Thyroid gland (tissue), 4 donors: ENCODE measurements around the gene FSTL3. TPM values are rescaled to one million over a fixed set of nuclear protein-coding genes. Genes with fewer than 3 reads are reported as not detected.
A peak's percentile ranks its signal among the peaks of the same experiment; 100 is the strongest.

Source experiments
- DNase-seq, 2 donors: peaks; one replicate each; pipeline ENCODE4 v3.0.0-alpha.2; 2019
- H3K27ac ChIP-seq, 3 donors: fragments of 200-600 bp; sonication (generic); 1 replicate in 2 of 3; 2 replicates in 1 of 3; pipeline ENCODE4 v1.5.1; 2016 to 2019; ENCODE audit warnings: mild to moderate bottlenecking in 1 of 3, moderate library complexity in 1 of 3
- H3K27me3 ChIP-seq: fragments of 200-600 bp; sonication (generic); one replicate; pipeline ENCODE4 v1.5.1; 2019
- H3K36me3 ChIP-seq, 2 donors: fragments of 200-600 bp; sonication (generic); one replicate each; pipeline ENCODE4 v1.5.1; 2016 to 2019
- H3K4me1 ChIP-seq, 2 donors: fragments of 200-600 bp; sonication (generic); one replicate each; pipeline ENCODE4 v1.5.1; 2017 to 2019
- H3K4me3 ChIP-seq, 3 donors: fragments of 200-600 bp; sonication (generic); replicated peaks in 1 of 3; 1 replicate in 2 of 3; 2 replicates in 1 of 3; pipeline ENCODE4 v1.5.1; 2016; ENCODE audit warnings: mild to moderate bottlenecking in 1 of 3
- H3K9me3 ChIP-seq: fragments of 200-600 bp; sonication (generic); one replicate; pipeline ENCODE4 v1.5.1; 2017
- CTCF ChIP-seq, 6 experiments: fragments of 200-600 bp in 3 of 6; fragments of 450-650 bp in 3 of 6; sonication (generic) in 3 of 6; IDR thresholded peaks; one replicate each; pipeline ENCODE4 v1.5.1; 2016 to 2019; ENCODE audit warnings: antibody characterized with exemption in 6 of 6, mild to moderate bottlenecking in 2 of 6, inconsistent platforms in 1 of 6, moderate library complexity in 1 of 6
- POLR2A ChIP-seq, 2 donors: fragments of 450-650 bp; IDR thresholded peaks; one replicate each; pipeline ENCODE4 v1.6.1; 2017; ENCODE audit warnings: antibody characterized with exemption in 2 of 2, mild to moderate bottlenecking in 2 of 2, moderate library complexity in 1 of 2
- WGBS, 2 donors: methylation state at CpG; one replicate each; pipeline ENCODE4 v1.1.5; 2017; 5-methylcytosine and 5-hydroxymethylcytosine counted together
- intact Hi-C: fragments of 100-400 bp; cut with DNase I; formaldehyde crosslinking; loops from one replicate; pipeline ENCODE4 v1.15.1; 2023
- total RNA-seq, 4 donors: library from RNA; depleted of rRNA; stranded (reverse); fragments of >200 nt; gene quantifications; one replicate each; pipeline ENCODE4 v1.2.3, GENCODE V29; 2016

The FSTL3 gene
- total RNA-seq, 4 donors from 2014 or later = 16.2 to 73.4 (median 62.9) TPM

GRCh38 chr19:632579-633067 is 43.6 kb upstream of the FSTL3 start:
- no peaks in the 10 kb centered on the region for H3K27me3 ChIP-seq
- no peak overlapping the region for H3K27ac ChIP-seq
- TF ChIP-seq POLR2A (IDR thresholded peaks at IDR 0.05) (no peak), CTCF (IDR thresholded peaks at IDR 0.05) (no peak)
- H3K4me3 ChIP-seq = peak overlapping the region; percentile 22 to 90 (median 78)
- WGBS, 2 donors = 2 to 9% methylated on average over 16 to 25 of the region's 35 CpGs
- peaks cover 16 to 21% of the 10 kb centered on the region in 2 donors for H3K4me1 ChIP-seq
- intact Hi-C loops = no loop called here
- H3K9me3 ChIP-seq = no peaks in the 10 kb centered on the region
- peaks cover 3 to 12% of the 10 kb centered on the region in 2 donors for H3K36me3 ChIP-seq
- peak in 1 of 2 donors; percentile 20 for DNase-seq

- peak within 1 kb of the TSS in 1 of 3 donors; percentile 44 for H3K27ac ChIP-seq
- H3K4me1 ChIP-seq = peaks cover 16 to 21% of the 10 kb centered on the region in 2 donors
- TF ChIP-seq POLR2A (IDR thresholded peaks at IDR 0.05) (peak in 1 of 2 donors; percentile 29), CTCF (IDR thresholded peaks at IDR 0.05) (peak in 2 of 6 experiments; percentile 16 to 23)
- intact Hi-C loops = no loop called here
- DNase-seq = peak; percentile 98 to 99
- peaks cover 3 to 12% of the 10 kb centered on the region in 2 donors for H3K36me3 ChIP-seq
- peak within 1 kb of the TSS; percentile 22 to 90 (median 78) for H3K4me3 ChIP-seq
- 0 to 1% methylated on average over 25 to 38 of the region's 67 CpGs for WGBS, 2 donors
- H3K27me3 ChIP-seq = no peaks in the 10 kb centered on the region
- no peaks in the 10 kb centered on the region for H3K9me3 ChIP-seq
Measured at GRCh38 chr19:633068-633785, 43.0 kb upstream of the FSTL3 start, which contains the start of gene POLRMT. TSS of gene POLRMT (minus strand) at chr19:633537. CDS start at chr19:633512, 25 bp downstream.

- Histone ChIP-seq H3K27me3 (no peaks in the 10 kb centered on the region), H3K4me3 (peak overlapping the region in 2 of 3 donors; percentile 28 to 90), H3K9me3 (no peaks in the 10 kb centered on the region), H3K27ac (no peak overlapping the region), H3K4me1 (peaks cover 18 to 25% of the 10 kb centered on the region in 2 donors), H3K36me3 (peaks cover 3 to 5% of the 10 kb centered on the region in 2 donors)
- peak in 2 of 6 experiments; percentile 1 to 7 for TF ChIP-seq CTCF (IDR thresholded peaks at IDR 0.05)
- TF ChIP-seq POLR2A (IDR thresholded peaks at IDR 0.05) = no peak
- no peak for DNase-seq
- intact Hi-C loops = no loop called here
- WGBS, 2 donors = 18 to 19% methylated on average over 32 of the region's 32 CpGs
Measured at GRCh38 chr19:633786-634639, 42.2 kb upstream of the FSTL3 start.

GRCh38 chr19:634975-635652 is 41.1 kb upstream of the FSTL3 start:
- Histone ChIP-seq H3K9me3 (no peaks in the 10 kb centered on the region), H3K4me1 (peaks cover 25 to 33% of the 10 kb centered on the region in 2 donors), H3K27me3 (no peaks in the 10 kb centered on the region), H3K4me3 (no peak overlapping the region), H3K36me3 (no peaks in the 10 kb centered on the region), H3K27ac (no peak overlapping the region)
- TF ChIP-seq POLR2A (IDR thresholded peaks at IDR 0.05) = no peak
- no peak for TF ChIP-seq CTCF (IDR thresholded peaks at IDR 0.05)
- no peak for DNase-seq
- intact Hi-C loops = no loop called here
- WGBS, 2 donors = 88 to 97% methylated on average over 6 to 16 of the region's 16 CpGs
